GM12878 (cell line): ENCODE measurements around the gene SLC37A1. TPM values are rescaled to one million over a fixed set of nuclear protein-coding genes. Genes with fewer than 3 reads are reported as not detected.

ENCODE experiments used
- ATAC-seq: fragments of 200-7000 bp; cut with Tn5 transposase; 3 replicates; pipeline ENCODE4 v1.9.1; 2020; ENCODE audit warnings: mild to moderate bottlenecking, moderate library complexity
- BruUV-seq: library from RNA; stranded (reverse); fragments of 400-500 nt; replicated peaks from 2 replicates; lab custom pipeline; 2021; lab: Mats Ljungman, UMichigan
- CTCF ChIA-PET: fragments of 300-600 bp; sonication (Branson Sonifier 250); formaldehyde crosslinking; extraction: SDS; loops from one replicate; lab custom pipeline; 2021; ENCODE audit warnings: inconsistent platforms; lab: Yijun Ruan, JAX
- POLR2A ChIA-PET: fragments of 350-600 bp; formaldehyde crosslinking; extraction: SDS; loops from one replicate; lab custom pipeline; 2021; ENCODE audit warnings: inconsistent platforms; lab: Charles Lee
- RAD21 ChIA-PET: fragments of 300-600 bp; sonication (Branson Sonifier 250); formaldehyde crosslinking; loops from one replicate; lab custom pipeline; 2023; ENCODE audit warnings: antibody characterized with exemption; ENCODE audit not compliant: unreplicated experiment; lab: Charles Lee
- SMC1A ChIA-PET: fragments of 300-600 bp; sonication (Branson Sonifier 250); formaldehyde crosslinking; loops from one replicate; lab custom pipeline; 2023; ENCODE audit not compliant: unreplicated experiment, uncharacterized antibody; lab: Charles Lee
- DNase-seq: peaks from one replicate; pipeline ENCODE4 v3.0.0-alpha.2; 2011; ENCODE audit warnings: low read depth, low spot score
- FAIRE-seq: peaks from 3 replicates; lab custom pipeline; 2011; peaks lifted over from hg19 to GRCh38; lab: Jason Lieb, UNC
- H2AFZ ChIP-seq: 2 replicates; pipeline ENCODE4 v1.6.0; 2011; ENCODE audit warnings: low read depth, low read length, control low read depth; ENCODE audit not compliant: control insufficient read depth
- H3K27ac ChIP-seq: 2 replicates; pipeline ENCODE4 v1.5.1; 2011; ENCODE audit warnings: control low read depth; ENCODE audit not compliant: control insufficient read depth, insufficient read depth
- H3K27me3 ChIP-seq, 2 experiments: replicated peaks in 1 of 2; 2 replicates each; pipeline versions ENCODE4 v1.6.0 to v1.6.1; 2011; ENCODE audit warnings: low read length in 1 of 2; ENCODE audit not compliant: control insufficient read depth in 2 of 2, insufficient read depth in 2 of 2
- H3K36me3 ChIP-seq, 2 experiments: 2 replicates each; pipeline ENCODE4 v1.5.1; 2011; ENCODE audit warnings: low read length in 1 of 2; ENCODE audit not compliant: control insufficient read depth in 2 of 2, insufficient read depth in 2 of 2
- H3K4me1 ChIP-seq: 2 replicates; pipeline ENCODE4 v1.6.1; 2011; ENCODE audit warnings: mild to moderate bottlenecking, low read length, moderate library complexity, mixed read lengths; ENCODE audit not compliant: control insufficient read depth, insufficient read depth
- H3K4me2 ChIP-seq: 2 replicates; pipeline ENCODE4 v1.6.0; 2011; ENCODE audit warnings: control low read depth; ENCODE audit not compliant: control insufficient read depth, insufficient read depth
- H3K4me3 ChIP-seq: fragments of 200-600 bp; sonication (generic); 2 replicates; pipeline ENCODE4 v1.5.1; 2016
- H3K79me2 ChIP-seq: 2 replicates; pipeline ENCODE4 v1.6.0; 2011; ENCODE audit warnings: low read length; ENCODE audit not compliant: control insufficient read depth, insufficient read depth
- H3K9ac ChIP-seq: 2 replicates; pipeline ENCODE4 v1.8.0; 2011; ENCODE audit warnings: low read length, control low read depth, mixed read lengths; ENCODE audit not compliant: control insufficient read depth, insufficient read depth
- H3K9me3 ChIP-seq: replicated peaks from 3 replicates; pipeline ENCODE4 v1.5.1; 2011; ENCODE audit warnings: mild to moderate bottlenecking, low read length; ENCODE audit not compliant: control insufficient read depth, insufficient read depth
- H4K20me1 ChIP-seq: 2 replicates; pipeline ENCODE4 v1.6.0; 2011; ENCODE audit not compliant: control insufficient read depth, insufficient read depth
- ATF7 ChIP-seq: fragments of 450-650 bp; IDR thresholded peaks from 2 replicates; pipeline ENCODE4 v1.6.1; 2016; ENCODE audit warnings: low read depth, mild to moderate bottlenecking
- BACH1 ChIP-seq: fragments of 450-650 bp; IDR thresholded peaks from 2 replicates; pipeline ENCODE4 v1.6.1; 2017; ENCODE audit warnings: mild to moderate bottlenecking, borderline replicate concordance
- BMI1 ChIP-seq: fragments of 450-650 bp; IDR thresholded peaks from 2 replicates; pipeline ENCODE4 v1.6.1; 2016; ENCODE audit warnings: mild to moderate bottlenecking, moderate library complexity, borderline replicate concordance
- CBX3 ChIP-seq: fragments of 200-600 bp; sonication (generic); IDR thresholded peaks from 2 replicates; pipeline ENCODE4 v1.6.1; 2016; ENCODE audit warnings: low read depth, borderline replicate concordance
- CHD4 ChIP-seq: fragments of 200-600 bp; sonication (generic); IDR thresholded peaks from 2 replicates; pipeline ENCODE4 v1.6.1; 2016; ENCODE audit warnings: mild to moderate bottlenecking
- CREB1 ChIP-seq: IDR thresholded peaks from 2 replicates; pipeline ENCODE4 v1.6.1; 2012; ENCODE audit warnings: low read depth, mild to moderate bottlenecking, inconsistent platforms
- CTCF ChIP-seq, 3 experiments: IDR thresholded peaks in 2 of 3; conservative IDR thresholded peaks in 1 of 3; 2 replicates each; pipeline ENCODE4 v1.5.1; 2011; ENCODE audit warnings: low read depth in 3 of 3, low read length in 3 of 3, mild to moderate bottlenecking in 3 of 3, control low read depth in 2 of 3, moderate library complexity in 2 of 3, inconsistent platforms in 1 of 3, mixed read lengths in 1 of 3; ENCODE audit not compliant: control insufficient read depth in 2 of 3, insufficient read depth in 1 of 3; ENCODE audit errors: extremely low read depth in 1 of 3
- FOS ChIP-seq: IDR thresholded peaks from 3 replicates; pipeline ENCODE4 v1.6.1; 2011; ENCODE audit warnings: borderline replicate concordance; ENCODE audit not compliant: insufficient read length; ENCODE audit errors: extremely low read depth
- GATAD2B ChIP-seq: fragments of 450-650 bp; conservative IDR thresholded peaks from 2 replicates; pipeline ENCODE4 v1.6.1; 2017; ENCODE audit warnings: low read depth, mild to moderate bottlenecking, moderate library complexity
- KAT2A ChIP-seq: conservative IDR thresholded peaks from 2 replicates; pipeline ENCODE4 v1.6.1; 2011; ENCODE audit warnings: low read depth, low read length; ENCODE audit not compliant: control insufficient read depth
- NFIC ChIP-seq: IDR thresholded peaks from 2 replicates; pipeline ENCODE4 v1.6.1; 2012; ENCODE audit warnings: low read depth, mild to moderate bottlenecking, inconsistent platforms, low read length, moderate library complexity
- NKRF ChIP-seq: fragments of 450-650 bp; conservative IDR thresholded peaks from 2 replicates; pipeline ENCODE4 v1.6.1; 2017; ENCODE audit warnings: mild to moderate bottlenecking, moderate library complexity
- NR2F1 ChIP-seq: fragments of 450-650 bp; conservative IDR thresholded peaks from 2 replicates; pipeline ENCODE4 v1.6.1; 2017; ENCODE audit warnings: mild to moderate bottlenecking
- PBX3 ChIP-seq: IDR thresholded peaks from 2 replicates; pipeline ENCODE4 v1.6.1; 2011; ENCODE audit warnings: mild to moderate bottlenecking, low read depth, low read length, moderate library complexity; ENCODE audit not compliant: insufficient replicate concordance
- POU2F2 ChIP-seq: IDR thresholded peaks from 3 replicates; pipeline ENCODE4 v1.6.1; 2011; ENCODE audit warnings: low read depth, mild to moderate bottlenecking, low read length, borderline replicate concordance
- RCOR1 ChIP-seq: conservative IDR thresholded peaks from 2 replicates; pipeline ENCODE4 v1.6.1; 2012; ENCODE audit warnings: low read depth, low read length, improper control_type of control experiment
- SMC3 ChIP-seq: IDR thresholded peaks from 2 replicates; pipeline ENCODE4 v1.6.1; 2011; ENCODE audit warnings: low read length, improper control_type of control experiment, borderline replicate concordance
- SUPT20H ChIP-seq: IDR thresholded peaks from 2 replicates; pipeline ENCODE4 v1.6.1; 2011; ENCODE audit warnings: low read depth, mild to moderate bottlenecking, low read length, moderate library complexity, borderline replicate concordance; ENCODE audit not compliant: control insufficient read depth
- ZNF622 ChIP-seq: fragments of 450-650 bp; IDR thresholded peaks from 2 replicates; pipeline ENCODE4 v1.6.1; 2017; ENCODE audit warnings: mild to moderate bottlenecking, inconsistent platforms
- WGBS: methylation state at CpG from one replicate; pipeline ENCODE4 v1.1.6; 2016; ENCODE audit warnings: low lambda C conversion rate; ENCODE audit not compliant: insufficient replicate concordance, insufficient coverage; ENCODE audit errors: missing lambda C conversion rate; 5-methylcytosine and 5-hydroxymethylcytosine counted together
- in situ Hi-C: fragments of 300-500 bp; cut with MboI; formaldehyde crosslinking; loops from 9 replicates; pipeline ENCODE4 v1.14.3; 2018; ENCODE audit warnings: mixed read lengths
- intact Hi-C: fragments of 100-400 bp; cut with micrococcal nuclease; formaldehyde crosslinking; loops from one replicate; pipeline ENCODE4 v1.14.2; 2022; ENCODE audit not compliant: unreplicated experiment
- polyA plus RNA-seq, 11 experiments: library from polyadenylated mRNA; depleted of rRNA in 4 of 11; unstranded in 6 of 11; stranded (reverse) in 5 of 11; fragments of >200 nt; fragmentation: Nextera tagmentation in 4 of 11; fragmentation: Illumina TruSeq in 1 of 11; extraction: Ambion mirVana in 4 of 11; extraction: Trizol in 1 of 11; gene quantifications; 1 replicate in 1 of 11; 2 replicates in 10 of 11; pipeline versions ENCODE4 v1.2.1 to v1.2.3, GENCODE V29; 2011 to 2016; ENCODE audit warnings: inconsistent platforms in 2 of 11, missing spikeins in 2 of 11, low read depth in 1 of 11
- total RNA-seq, 4 experiments: library from RNA; depleted of rRNA in 3 of 4; stranded (reverse); fragments of >200 nt in 3 of 4; fragmentation: Illumina TruSeq in 1 of 4; extraction: Trizol in 1 of 4; gene quantifications; 2 replicates each; pipeline versions ENCODE4 v1.2.1 to v1.2.3, GENCODE V29; 2013 to 2021

Gene SLC37A1
- total and polyA plus RNA-seq, 10 of the 15 experiments (the other 5 are each of a cell fraction or from before 2014, with no cell fraction given), result 1.1 to 35.5 (median 24.4) TPM

- H3K27ac ChIP-seq, result peak overlapping the region; percentile 40
- H2AFZ ChIP-seq, result no peak overlapping the region
- no peak overlapping the region for H3K4me3 ChIP-seq
- POLR2A ChIA-PET, result interaction anchor here (1.0 to 5.9 kb wide), 7 partner anchors 7 to 139 kb away, joined by 3 to 71 read pairs (median 9); partner anchors contain the start of gene SLC37A1
- no TSS peak for BruUV-seq
- no peaks in the 10 kb centered on the region for H3K9me3 ChIP-seq
- WGBS, result 64% methylated on average over 18 of the region's 18 CpGs
- RAD21 ChIA-PET, result interaction anchor here (0.9 to 6.6 kb wide), 9 partner anchors 10 to 247 kb away, joined by 3 to 146 read pairs (median 4); partner anchors contain the start of gene SLC37A1
- H4K20me1 ChIP-seq, result no peaks in the 10 kb centered on the region
- peaks cover 14 to 16% of the 10 kb centered on the region in 2 experiments for H3K36me3 ChIP-seq
- H3K4me1 ChIP-seq, result peaks cover 90% of the 10 kb centered on the region
- no peaks in the 10 kb centered on the region for H3K27me3 ChIP-seq
- CTCF ChIA-PET, result interaction anchor here (0.6 to 7.6 kb wide), 4 partner anchors 56 to 86 kb away, joined by 3 to 168 read pairs (median 37); no protein-coding TSS in a partner anchor
- intact Hi-C loops (no loop called here), in situ Hi-C loops (no loop called here)
- no peak for DNase-seq
- peak overlapping the region; percentile 26; the same call in 1 of the 2 replicates for H3K9ac ChIP-seq
- FAIRE-seq, result no peak
- peak overlapping the region; percentile 38 for H3K4me2 ChIP-seq
- SMC1A ChIA-PET, result interaction anchor here (1.2 to 9.1 kb wide), 6 partner anchors 9 to 68 kb away, joined by 4 to 268 read pairs (median 54); partner anchors contain the start of genes RSPH1 and SLC37A1
- peaks cover 21% of the 10 kb centered on the region for H3K79me2 ChIP-seq
- ATAC-seq, result peak; percentile 10
- peak; percentile 28 for TF ChIP-seq PBX3
- no peak for TF ChIP-seq SMC3
- TF ChIP-seq CTCF (IDR thresholded peaks at IDR 0.05 in 2 of 3, conservative IDR thresholded peaks at IDR 0.05 in 1 of 3; ENCODE audit: control insufficient read depth in 2 of 3, extremely low read depth in 1 of 3, insufficient read depth in 1 of 3, low read depth in 3 of 3, low read length in 3 of 3), result no peak
- no peak for TF ChIP-seq ZNF622
- peak; percentile 53 for TF ChIP-seq NR2F1
- no peak for TF ChIP-seq CREB1
- no peak for TF ChIP-seq RCOR1
- no peak for TF ChIP-seq SUPT20H
- no peak for TF ChIP-seq BMI1
- TF ChIP-seq BACH1, result no peak
- TF ChIP-seq ATF7, result peak; percentile 83
- TF ChIP-seq GATAD2B, result no peak
- TF ChIP-seq POU2F2, result no peak
- TF ChIP-seq KAT2A, result no peak
- TF ChIP-seq NFIC, result no peak
- peak; percentile 73; the same call in 1 of the 2 replicates for TF ChIP-seq NKRF
- TF ChIP-seq FOS, result no peak
- TF ChIP-seq CHD4, result no peak
- TF ChIP-seq CBX3, result no peak
These were observed 19.0 kb downstream of the SLC37A1 start for GRCh38 chr21:42532466-42533181.
